Activated CD4-positive, alpha-beta T cell treated with anti-CD3 and anti-CD28 coated beads, Interleukin-2, amount 50 U/mL, for 16 hours (primary cell): ENCODE data around the gene CDCP2.
"Not testable (repeated sequence)": the region's sequence is repeated elsewhere in the genome, so short reads cannot be mapped to it uniquely, and the experiment has no call there.

Source experiments
- DNase-seq: peaks from one replicate; pipeline ENCODE4 v3.0.0-alpha.2; 2020

Gene CDCP2

GRCh38 chr1:54167422-54168139 is 14.8 kb upstream of the CDCP2 start:
- no peak for DNase-seq

DNA sequence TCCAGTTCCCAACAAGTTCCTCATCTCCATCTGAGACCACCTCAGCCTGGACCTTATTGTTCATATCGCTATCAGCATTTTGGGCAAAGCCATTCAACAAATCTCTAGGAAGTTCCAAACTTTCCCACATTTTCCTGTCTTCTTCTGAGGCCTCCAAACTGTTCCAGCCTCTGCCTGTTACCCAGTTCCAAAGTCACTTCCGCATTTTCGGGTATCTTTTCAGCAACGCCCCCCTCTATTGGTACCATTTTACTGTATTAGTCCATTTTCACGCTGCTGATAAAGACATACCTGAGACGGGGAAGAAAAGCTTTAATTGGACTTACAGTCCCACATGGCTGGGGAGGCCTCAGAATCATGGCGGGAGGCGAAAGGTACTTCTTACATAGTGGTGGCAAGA is 13.6 kb upstream of the CDCP2 start:
- DNase-seq = not testable (repeated sequence)

DNA sequence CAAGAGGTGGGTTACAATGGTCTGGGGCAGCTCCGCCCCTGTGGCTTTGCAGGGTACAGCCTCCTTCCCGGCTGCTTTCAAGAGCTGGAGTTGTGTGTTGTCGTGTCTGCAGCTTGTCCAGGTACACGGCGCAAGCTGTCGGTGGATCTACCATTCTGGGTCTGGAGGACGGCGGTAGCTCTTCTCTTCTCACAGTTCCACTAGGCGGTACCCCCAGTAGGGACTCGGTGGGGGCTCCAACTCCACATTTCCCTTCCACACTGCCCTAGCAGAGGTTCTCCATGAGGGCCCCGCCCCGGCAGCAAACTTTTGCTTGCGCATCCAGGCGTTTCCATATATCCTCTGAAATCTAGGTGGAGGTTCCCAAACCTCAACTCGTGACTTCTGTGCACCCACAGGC is 12.3 kb upstream of the CDCP2 start:
- DNase-seq = no peak

DNA sequence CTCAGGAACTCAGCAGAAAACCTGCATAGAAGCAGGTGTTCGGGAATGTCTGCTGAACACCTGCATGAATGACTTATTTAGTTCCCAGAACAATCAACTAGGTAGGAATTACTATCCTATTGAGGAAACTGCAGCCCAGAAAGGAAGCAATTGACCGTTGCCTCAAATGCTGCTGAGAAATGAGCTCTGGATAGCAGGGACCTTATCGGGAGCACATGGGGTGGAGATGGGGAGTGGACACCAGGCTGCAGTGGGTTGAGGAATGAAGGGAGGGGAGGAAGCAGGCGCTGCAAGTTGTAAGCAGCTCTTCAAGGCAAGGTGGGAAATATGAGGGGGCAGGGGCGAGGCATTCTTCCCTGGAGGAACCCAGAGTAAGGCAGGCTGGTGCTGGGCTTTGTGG is 10.8 kb upstream of the CDCP2 start:
- no peak for DNase-seq

- DNase-seq = no peak
Observed at GRCh38 chr1:54163051-54163450, 10.3 kb upstream of the CDCP2 start.

GRCh38 chr1:54161495-54162168 is 8.8 kb upstream of the CDCP2 start:
- no peak for DNase-seq

DNA sequence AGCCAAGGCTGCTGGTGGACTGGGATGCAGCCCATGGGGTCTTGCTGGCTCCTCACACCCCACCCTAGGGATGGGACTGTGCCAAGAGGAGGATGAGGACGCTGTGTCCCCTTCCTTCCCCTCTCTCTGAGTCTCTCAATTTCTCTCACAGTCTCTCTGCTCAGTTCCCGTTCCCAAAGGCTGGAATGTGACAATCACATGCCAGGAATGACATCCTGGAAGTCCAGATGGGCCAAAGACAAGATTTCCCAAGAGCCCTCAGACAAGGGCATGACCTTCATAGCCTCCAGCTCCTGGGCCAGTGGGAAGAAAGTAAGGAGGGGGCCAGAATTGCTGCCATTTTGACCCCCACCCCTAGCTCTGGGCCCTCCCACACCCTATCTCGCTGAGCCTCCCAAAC is 7.6 kb upstream of the CDCP2 start:
- no peak for DNase-seq

GRCh38 chr1:54159733-54160316 is 7.0 kb upstream of the CDCP2 start:
- no peak for DNase-seq

DNA sequence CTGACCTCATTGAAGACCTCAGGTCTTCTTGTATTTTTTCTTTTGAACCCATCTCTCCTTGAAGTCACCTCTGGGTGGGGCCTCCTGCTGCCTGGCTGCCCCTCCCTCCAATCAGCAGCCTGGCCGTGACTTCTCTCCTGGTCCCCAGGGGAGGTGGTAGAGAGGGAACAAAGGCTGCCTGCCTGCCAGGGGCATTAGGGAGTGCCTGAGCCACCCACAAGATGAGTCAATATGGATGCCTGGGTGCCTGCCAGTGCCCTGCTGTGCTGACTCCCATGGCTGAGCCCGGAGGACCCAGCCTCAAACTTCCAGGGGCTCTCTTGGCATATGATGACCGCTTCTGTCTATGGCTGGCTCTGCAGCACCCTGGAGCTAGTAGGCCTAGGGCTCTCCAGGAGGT is 5.3 kb upstream of the CDCP2 start:
- no peak for DNase-seq

DNA sequence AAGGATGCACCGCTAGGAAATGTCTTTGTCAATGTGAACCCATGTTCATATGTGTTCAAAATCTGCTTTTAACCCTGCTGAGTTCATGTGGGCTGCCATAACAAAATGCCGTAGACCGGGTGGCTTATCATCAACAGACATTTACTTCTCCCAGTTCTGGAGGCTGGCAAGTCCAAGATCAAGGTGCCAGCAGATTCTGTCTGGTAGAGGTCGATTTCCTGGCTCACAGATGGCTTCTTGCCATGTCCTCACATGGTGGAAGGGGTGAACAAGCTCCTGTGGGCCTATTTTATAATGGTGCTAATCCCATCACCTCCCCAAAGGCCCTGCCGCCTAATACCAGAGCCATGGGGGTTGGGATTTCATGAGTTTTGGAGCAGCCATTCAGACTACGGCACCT is 4.6 kb upstream of the CDCP2 start:
- no peak for DNase-seq

- DNase-seq = no peak
Observed at GRCh38 chr1:54156986-54157385, 4.2 kb upstream of the CDCP2 start.

DNA sequence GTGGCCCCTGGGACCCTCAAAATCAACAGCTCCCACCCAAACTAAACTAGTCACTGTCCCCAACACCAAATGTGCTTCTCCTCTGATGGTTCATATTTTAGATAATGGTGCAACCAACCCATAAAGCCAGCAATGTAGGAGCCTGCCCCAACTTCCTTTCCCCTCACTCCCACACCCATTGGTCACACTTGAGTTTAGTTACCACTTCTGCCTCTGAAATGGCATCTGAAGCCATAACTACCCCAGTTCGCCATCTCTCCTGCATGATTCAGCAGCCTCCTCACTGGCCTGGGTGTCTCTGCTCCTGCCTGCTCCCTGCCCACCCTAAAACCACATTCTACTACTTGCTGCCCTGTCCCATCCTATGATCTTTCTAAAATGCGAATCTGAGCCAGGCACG is 3.4 kb upstream of the CDCP2 start:
- DNase-seq = no peak

DNA sequence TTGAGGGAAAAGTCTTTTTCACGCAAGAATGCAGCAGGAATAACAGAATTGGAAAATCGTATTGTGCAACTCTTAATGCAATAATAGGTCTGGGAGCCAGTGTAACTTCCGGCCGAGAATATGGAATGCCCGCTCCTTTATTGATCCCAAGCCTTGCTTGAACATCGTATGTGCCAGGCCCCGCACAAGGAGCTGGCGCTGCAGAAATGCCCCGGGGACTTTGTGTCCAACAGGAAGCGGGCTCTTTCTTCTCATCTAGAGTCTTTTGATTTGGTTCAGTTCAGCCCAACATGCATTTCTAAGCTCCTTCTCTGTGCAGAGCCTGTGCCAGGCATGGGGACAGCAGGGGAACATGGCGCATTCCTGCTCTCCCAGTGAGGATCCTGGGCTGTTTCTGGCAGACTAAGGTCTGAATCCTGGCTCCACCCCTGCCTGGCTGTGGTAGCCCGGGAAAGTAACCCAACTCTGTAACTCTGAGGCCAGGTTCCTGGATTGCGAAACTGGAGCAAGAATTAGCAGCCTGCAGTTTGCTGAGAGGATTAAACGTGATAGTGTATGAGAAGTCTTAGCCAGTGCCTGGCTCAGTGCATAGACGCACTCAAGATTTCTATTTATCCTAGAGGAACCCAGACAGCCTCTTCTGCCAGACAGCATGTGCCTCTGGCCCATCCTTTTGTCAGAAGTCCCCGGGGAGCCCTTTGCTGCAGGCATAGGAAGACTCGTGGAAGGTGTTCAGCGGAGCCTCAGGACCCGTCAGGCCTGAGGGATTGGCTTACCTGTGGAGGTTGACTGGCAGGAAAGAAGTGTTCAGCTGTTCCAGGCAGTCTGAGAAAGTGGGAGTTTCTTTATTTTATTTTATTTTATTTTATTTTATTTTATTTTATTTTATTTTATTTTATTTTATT is 987 bp upstream of the CDCP2 start:
- DNase-seq = no peak

GRCh38 chr1:54151013-54151412 is 1.8 kb downstream of the CDCP2 start:
- no peak for DNase-seq

- no peak for DNase-seq
Observed at GRCh38 chr1:54149734-54150133, 3.1 kb downstream of the CDCP2 start.

DNA sequence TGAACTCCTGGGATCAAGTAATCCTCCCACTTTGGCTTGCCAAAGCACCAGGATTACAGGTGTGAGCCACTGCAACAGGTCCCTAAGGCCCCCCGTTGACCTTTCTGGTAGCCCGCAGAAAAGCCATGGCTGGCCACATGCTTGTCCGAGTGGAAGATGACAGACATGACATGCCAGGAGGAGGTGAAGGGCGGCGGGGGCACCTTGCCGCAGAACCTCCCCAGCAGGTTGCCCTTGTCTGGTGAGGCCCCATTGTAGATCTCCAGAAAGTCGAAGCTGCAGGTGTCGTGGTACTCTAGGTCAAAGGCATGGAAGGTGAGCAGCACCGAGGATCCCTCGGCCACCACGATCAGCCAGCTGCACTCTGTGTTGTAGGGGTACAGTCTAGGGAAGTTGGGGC is 8.4 kb downstream of the CDCP2 start:
- DNase-seq = no peak

DNA sequence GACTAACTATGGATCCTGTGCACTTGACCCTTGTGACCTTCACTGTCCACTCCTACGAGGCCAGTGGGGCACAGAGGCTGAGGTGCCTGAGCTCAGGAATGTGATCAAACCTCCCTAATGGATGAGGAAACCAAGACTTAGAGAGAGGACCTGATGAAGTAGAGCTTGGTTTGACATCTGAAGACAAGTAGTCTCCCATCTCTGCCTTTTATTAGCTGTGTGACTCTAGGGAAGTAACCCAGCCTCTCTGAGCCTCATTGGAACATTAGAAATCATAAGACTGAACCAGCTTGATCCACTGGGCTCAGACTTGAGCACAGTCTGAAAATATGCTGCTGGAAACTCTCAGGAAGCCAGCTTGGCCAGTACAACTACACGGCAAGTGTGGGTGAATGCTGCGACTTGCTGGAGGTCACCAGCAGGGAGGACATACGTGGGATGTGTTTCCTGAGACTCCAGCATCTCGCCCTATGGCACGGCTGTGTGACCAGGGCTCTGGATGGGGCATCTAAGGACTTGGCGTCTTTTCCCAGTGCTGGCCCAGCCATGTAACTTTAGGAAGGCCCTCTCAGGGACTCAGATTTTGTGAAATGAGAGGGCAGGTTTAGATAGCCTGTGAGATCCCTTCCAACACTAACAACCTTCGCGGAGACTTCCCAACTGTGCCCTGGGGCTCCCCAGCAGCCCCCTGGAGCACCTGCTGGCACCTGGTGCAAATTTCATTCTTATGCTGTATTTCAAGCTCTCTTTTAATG is 10.5 kb downstream of the CDCP2 start:
- DNase-seq = no peak

GRCh38 chr1:54139711-54140110 is 13.1 kb downstream of the CDCP2 start:
- DNase-seq = no peak

DNA sequence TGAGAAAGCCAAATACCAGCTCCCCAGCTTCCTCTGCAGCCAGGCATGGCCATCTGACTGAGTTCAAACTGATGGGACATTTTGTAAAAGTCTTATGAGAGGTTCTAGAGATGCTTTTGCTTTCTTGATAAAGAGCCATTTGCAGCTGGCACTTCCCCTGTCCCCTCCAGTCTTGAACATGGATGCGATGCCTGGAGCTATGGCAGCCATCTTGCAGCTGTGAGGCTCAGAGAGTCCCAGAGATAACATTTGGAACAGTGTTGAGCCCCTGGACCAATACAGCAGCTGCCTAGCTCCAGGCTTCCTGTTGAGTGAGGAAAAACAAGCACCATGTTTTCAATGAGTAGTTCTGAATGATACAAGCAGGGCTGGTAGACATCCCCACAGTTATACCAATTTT is 13.8 kb downstream of the CDCP2 start:
- DNase-seq = no peak

GRCh38 chr1:54137534-54138061 is 15.2 kb downstream of the CDCP2 start:
- no peak for DNase-seq

DNA sequence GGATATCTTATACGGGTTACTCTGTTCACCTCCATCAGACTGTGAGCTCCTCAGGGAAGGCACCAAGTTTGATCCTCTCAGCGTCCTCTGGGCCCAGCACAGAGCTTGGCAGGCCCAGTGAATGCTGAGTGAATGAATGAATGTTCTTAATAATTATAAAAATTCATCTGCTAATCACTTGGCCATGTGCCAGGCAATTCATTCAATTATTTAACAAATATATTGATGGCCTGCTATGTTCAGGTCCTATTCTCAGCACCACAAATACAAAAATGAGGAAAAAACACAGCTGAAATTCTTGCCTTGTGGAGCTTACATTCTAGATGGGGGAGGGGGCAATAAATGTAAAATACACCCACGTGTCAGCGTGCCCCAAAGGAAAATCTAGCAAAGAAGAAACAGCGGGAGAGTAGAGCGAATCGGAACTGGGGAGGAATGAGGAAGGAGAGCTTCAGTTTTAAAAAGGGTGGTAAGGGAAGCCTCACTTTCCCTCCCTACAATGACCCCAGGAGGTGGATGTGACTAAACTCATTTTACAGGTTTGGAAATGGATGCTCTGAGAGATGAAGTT is 15.8 kb downstream of the CDCP2 start:
- DNase-seq = no peak

GRCh38 chr1:54136269-54136896 is 16.4 kb downstream of the CDCP2 start:
- no peak for DNase-seq
